NB4 (cell line): Measurements from ENCODE around the gene COX8A.

Source experiments
- DNase-seq: peaks from one replicate; pipeline ENCODE4 v3.0.0; 2010; ENCODE audit warnings: low read depth
- H3K4me3 ChIP-seq: one replicate; pipeline ENCODE4 v1.5.1; 2011; ENCODE audit warnings: mild to moderate bottlenecking, low read depth, low read length, moderate library complexity
- MYC ChIP-seq: IDR thresholded peaks from 2 replicates; pipeline ENCODE4 v1.6.1; 2011; ENCODE audit warnings: low read depth, low read length
- POLR2A ChIP-seq: IDR thresholded peaks from 2 replicates; pipeline ENCODE4 v1.6.1; 2011; ENCODE audit warnings: mild to moderate bottlenecking; ENCODE audit not compliant: insufficient read length; ENCODE audit errors: extremely low read depth
- TF ChIP-seq, protein P1 (sequence below): IDR thresholded peaks from 2 replicates; pipeline ENCODE4 v1.6.1; 2011; ENCODE audit warnings: low read depth, low read length
- TF ChIP-seq, protein P2 (sequence below): IDR thresholded peaks from one replicate; pipeline ENCODE4 v1.5.1; 2012; ENCODE audit warnings: low read depth, low read length

COX8A gene

DNA sequence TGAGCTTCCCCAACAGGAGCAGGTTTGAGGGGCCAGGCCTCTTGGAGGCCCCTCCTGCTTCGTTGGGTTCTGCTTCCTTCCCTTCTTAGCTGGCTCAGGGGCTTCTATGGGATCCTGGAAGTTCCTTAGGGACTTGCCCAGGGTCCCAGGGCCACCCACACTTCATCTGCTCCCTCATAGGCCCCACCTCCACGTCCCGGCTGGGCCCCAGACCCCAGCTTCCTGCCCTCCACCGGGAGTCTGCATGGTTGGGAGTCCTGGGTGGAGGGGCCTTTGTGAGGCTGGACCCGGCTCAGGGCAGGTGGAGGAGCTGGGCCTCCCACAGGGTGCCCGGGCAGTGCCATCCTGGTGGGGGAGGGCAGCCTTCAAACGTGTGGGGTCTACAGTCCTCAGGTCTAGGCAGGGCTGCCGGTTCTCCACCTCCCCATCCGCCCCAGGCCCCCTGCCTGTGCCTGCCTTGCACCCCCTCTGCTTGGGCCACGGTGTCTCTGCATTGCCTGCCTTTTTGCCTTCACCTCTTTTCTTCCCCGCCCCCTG, 23.4 kb downstream of the COX8A start:
- TF ChIP-seq MYC (no peak), POLR2A (no peak)
- TF ChIP-seq, protein P1, sequence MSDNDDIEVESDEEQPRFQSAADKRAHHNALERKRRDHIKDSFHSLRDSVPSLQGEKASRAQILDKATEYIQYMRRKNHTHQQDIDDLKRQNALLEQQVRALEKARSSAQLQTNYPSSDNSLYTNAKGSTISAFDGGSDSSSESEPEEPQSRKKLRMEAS = no peak
- TF ChIP-seq, protein P2, sequence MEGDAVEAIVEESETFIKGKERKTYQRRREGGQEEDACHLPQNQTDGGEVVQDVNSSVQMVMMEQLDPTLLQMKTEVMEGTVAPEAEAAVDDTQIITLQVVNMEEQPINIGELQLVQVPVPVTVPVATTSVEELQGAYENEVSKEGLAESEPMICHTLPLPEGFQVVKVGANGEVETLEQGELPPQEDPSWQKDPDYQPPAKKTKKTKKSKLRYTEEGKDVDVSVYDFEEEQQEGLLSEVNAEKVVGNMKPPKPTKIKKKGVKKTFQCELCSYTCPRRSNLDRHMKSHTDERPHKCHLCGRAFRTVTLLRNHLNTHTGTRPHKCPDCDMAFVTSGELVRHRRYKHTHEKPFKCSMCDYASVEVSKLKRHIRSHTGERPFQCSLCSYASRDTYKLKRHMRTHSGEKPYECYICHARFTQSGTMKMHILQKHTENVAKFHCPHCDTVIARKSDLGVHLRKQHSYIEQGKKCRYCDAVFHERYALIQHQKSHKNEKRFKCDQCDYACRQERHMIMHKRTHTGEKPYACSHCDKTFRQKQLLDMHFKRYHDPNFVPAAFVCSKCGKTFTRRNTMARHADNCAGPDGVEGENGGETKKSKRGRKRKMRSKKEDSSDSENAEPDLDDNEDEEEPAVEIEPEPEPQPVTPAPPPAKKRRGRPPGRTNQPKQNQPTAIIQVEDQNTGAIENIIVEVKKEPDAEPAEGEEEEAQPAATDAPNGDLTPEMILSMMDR = no peak
- no peak for DNase-seq
- no peak overlapping the region for H3K4me3 ChIP-seq

DNA sequence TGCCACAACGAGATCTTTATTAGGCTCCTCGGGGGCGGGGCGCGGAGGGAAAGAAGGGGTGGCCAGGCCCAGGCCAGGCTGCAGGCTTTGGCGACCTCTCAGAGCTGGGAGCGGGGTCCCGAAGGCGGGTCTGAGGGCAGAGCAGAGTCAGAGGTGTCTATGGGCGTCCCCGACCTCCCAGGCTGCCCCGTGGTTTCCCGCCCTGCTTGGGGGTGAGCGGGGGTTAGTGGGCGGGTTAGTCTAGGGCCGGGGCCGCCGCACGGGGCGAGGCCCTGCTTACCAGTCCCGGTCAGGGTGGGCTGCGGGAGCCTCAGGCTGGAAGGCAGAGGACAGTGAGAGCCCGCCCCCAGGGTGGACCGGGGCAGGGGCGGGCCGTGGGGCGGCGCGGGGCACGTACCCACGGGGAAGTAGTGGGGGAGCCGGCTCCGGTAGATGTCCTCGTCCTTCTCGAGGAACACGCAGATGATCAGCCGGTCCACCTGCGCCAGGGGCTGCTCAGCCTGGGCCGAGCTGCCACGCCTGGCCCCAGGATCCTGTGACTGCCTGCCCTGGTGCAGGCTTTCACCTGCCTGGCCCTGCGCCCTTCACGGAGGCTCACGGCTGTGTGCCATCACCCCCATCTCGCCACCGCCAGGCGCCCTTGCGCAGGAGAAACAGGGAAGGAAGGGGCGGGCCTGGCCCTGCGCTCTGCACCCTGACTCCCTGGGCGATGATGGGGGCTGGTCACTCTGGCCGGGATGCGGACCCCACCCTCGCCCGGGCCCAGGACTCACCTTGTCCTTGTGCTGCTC, 24.3 kb downstream of the COX8A start:
- TF ChIP-seq, protein P2 = no peak
- TF ChIP-seq, protein P1 = no peak
- TF ChIP-seq POLR2A = no peak
- TF ChIP-seq MYC = no peak
- no peak overlapping the region for H3K4me3 ChIP-seq
- DNase-seq = no peak

DNA sequence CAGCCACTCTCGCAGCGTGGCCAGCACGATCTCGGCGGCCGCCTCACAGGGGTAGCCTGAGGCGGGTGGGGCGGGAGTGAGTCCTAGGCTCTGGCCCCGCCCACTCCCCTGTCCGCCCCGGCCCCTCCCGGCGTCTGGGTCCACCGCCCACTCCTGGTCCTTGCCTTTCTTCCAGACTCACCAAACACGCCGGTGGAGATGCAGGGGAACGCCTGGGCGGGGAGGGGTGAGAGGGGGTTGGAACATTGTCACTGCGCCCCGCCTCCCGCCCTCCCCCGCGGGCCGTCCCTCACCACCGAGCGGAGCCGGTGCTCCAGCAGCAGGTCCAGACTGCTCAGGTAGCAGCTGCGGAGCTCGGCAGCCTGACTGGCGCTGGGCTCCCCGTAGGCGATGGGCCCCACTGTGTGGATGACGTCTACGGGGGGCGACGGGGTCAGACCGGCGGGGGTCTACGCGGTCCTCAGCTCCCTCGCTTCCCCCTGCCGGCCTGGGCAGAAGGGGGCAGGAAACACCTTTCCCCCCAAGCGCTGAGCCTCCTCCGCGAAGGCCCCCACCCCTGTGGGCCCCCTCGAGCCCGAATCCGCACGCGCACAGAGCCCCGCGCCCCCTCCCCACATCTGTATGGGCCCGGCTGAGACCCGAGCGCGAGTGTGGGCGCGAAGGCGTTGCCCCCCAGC, 25.1 kb downstream of the COX8A start:
- no peak for DNase-seq
- H3K4me3 ChIP-seq = no peak overlapping the region
- TF ChIP-seq, protein P2 = no peak
- TF ChIP-seq MYC (no peak), POLR2A (no peak)
- TF ChIP-seq, protein P1 = no peak

DNA sequence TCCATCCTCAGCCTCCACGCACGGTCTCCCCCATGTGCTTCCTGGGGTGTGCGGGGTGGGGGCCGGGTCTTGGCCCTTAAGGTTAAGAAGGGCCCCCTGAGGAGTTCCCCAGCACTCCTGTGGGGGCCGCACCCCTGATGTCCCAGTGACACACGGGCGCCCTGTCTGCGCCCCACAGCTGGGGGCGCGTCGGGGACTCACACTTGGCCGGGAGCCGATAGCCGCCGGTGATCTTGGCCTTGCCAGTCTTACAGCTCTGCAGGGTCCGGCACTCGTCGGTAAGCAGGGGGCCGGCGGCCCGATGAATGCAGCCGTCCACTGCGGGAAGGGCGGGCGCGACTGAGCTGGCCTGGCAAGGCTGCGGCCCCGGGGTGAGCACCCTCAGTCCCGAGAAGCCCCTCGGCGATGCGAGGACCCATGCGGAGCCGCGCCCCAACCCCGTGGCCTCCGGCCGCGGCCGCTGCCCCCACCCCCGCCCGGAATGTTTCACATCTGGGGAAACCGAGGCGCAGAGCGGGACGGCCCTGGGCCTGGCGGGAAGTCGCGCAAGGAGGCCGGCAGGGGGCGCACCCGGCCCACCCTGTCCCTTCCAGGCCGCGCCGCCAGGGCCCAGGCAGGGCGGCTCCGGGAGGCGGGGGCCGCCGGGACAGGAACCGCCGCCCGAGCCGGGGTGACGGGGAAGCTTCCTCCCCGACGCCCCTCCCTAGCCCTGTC, 25.8 kb downstream of the COX8A start:
- TF ChIP-seq MYC (no peak), POLR2A (no peak)
- TF ChIP-seq, protein P1 = no peak
- TF ChIP-seq, protein P2 = no peak
- H3K4me3 ChIP-seq = no peak overlapping the region
- DNase-seq = no peak

DNA sequence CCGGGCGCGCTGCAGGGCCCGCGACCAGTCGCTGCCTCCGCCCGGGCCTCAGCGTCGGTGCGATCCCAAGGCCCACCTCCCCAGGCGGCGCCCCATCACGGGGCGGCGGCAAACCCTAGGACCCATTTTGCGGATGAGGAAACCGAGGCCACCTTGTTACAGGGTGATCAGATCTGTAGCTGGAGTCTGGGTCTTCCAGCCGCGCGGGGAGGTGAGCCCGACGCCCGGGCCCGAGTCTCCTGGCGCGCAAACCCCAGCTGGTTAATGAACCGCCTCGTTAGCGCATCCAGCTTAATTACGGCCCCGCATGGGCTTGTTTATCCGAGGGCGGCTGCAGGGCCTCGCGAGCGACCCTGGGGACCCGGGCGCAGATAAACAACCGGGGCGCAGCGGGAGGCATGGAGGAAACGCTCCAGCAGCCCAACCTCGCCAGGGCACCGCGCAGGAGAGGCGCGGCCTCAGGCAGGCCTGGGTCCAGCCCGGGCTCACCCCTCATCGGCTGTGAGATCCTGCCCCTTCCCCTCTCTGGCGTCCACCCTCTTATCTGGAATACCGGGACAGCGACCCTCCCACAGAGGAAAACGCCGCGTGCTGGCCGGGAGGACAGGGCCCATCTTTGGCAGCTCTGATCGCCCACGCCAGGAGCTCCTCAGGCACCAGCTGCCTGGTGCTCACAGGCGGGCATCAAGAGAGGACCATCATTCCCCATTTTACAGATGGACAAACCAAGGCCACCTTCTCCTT, 26.5 kb downstream of the COX8A start:
- no peak overlapping the region for H3K4me3 ChIP-seq
- TF ChIP-seq, protein P1 = no peak
- TF ChIP-seq MYC (no peak), POLR2A (no peak)
- TF ChIP-seq, protein P2 = no peak
- no peak for DNase-seq
